ENCODE data around the gene SLC27A3. TPM values are rescaled to one million over a fixed set of nuclear protein-coding genes. Genes with fewer than 3 reads are reported as not detected.

The SLC27A3 gene
- total RNA-seq, 1 experiment from 2014 or later: 14.4 TPM

GRCh38 chr1:153786038-153786790, 11.0 kb downstream of the SLC27A3 start:
- POLR2A ChIA-PET (ENCODE audit: unreplicated experiment): interaction anchor here (0.6 kb wide), 1 partner anchor 10 kb away, joined by 3 read pairs; no protein-coding TSS in a partner anchor
- no peak for DNase-seq
- H3K27me3 ChIP-seq (ENCODE audit: insufficient read depth, low read depth): no peaks in the 10 kb centered on the region
- H3K79me2 ChIP-seq (ENCODE audit: low read depth): no peaks in the 10 kb centered on the region
- H3K36me3 ChIP-seq (ENCODE audit: low read depth): no peaks in the 10 kb centered on the region
- no peak overlapping the region for H3K4me3 ChIP-seq
- no peak overlapping the region for H3K27ac ChIP-seq
- H3F3A ChIP-seq (ENCODE audit: insufficient read depth, low read depth): peaks cover 23% of the 10 kb centered on the region; the same call in 1 of the 2 replicates
- intact Hi-C loops (cut with micrococcal nuclease; ENCODE audit: unreplicated experiment): loop anchor here (10.0 kb wide), 1 partner anchor 271 kb away; no protein-coding TSS in a partner anchor
- H2AFZ ChIP-seq: no peak overlapping the region
- no peaks in the 10 kb centered on the region for H3K9me3 ChIP-seq (ENCODE audit: insufficient read depth, low read depth)
- no TSS peak for BruUV-seq (replicated peaks)
- no peak overlapping the region for H3K4me2 ChIP-seq
- H4K20me1 ChIP-seq (ENCODE audit: insufficient read depth): no peaks in the 10 kb centered on the region
- TF ChIP-seq, protein P1, sequence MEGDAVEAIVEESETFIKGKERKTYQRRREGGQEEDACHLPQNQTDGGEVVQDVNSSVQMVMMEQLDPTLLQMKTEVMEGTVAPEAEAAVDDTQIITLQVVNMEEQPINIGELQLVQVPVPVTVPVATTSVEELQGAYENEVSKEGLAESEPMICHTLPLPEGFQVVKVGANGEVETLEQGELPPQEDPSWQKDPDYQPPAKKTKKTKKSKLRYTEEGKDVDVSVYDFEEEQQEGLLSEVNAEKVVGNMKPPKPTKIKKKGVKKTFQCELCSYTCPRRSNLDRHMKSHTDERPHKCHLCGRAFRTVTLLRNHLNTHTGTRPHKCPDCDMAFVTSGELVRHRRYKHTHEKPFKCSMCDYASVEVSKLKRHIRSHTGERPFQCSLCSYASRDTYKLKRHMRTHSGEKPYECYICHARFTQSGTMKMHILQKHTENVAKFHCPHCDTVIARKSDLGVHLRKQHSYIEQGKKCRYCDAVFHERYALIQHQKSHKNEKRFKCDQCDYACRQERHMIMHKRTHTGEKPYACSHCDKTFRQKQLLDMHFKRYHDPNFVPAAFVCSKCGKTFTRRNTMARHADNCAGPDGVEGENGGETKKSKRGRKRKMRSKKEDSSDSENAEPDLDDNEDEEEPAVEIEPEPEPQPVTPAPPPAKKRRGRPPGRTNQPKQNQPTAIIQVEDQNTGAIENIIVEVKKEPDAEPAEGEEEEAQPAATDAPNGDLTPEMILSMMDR (conservative IDR thresholded peaks at IDR 0.05): no peak
- TF ChIP-seq EZH2 (IDR thresholded peaks at IDR 0.05; ENCODE audit: low read depth): no peak
- CTCF ChIA-PET: no interaction called here
- no peaks in the 10 kb centered on the region for H3K9me2 ChIP-seq (ENCODE audit: insufficient read depth)
- peaks cover 12% of the 10 kb centered on the region for H3K4me1 ChIP-seq (replicated peaks; ENCODE audit: insufficient read depth)

DNA sequence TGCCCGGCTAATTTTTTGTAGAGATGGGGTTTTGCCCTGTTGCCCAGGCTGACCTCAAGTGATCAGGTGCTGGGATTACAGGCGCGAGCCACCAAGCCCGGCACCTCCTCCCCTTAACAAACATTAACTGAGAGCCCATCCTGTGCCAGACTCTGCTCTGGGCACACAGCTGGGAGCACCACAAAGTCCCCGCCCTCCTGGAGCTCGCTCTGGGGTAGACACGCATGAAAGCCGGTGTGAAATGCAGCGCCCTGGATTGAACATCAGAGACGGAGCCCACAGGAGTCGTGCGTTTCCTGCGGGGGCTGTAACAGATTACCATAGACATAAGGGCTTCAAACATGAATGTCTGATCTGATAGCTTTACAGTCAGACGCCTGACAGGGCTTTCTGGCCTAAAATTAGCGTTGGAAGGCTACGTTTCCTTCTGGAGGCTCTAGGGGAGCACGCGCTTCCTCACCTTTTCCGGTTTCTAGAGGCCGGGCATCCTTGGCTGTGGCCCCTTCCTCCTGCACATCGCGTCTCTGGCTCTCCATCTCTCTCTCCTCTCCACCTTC, 14.3 kb downstream of the SLC27A3 start:
- H2AFZ ChIP-seq: no peak overlapping the region
- H4K20me1 ChIP-seq (ENCODE audit: insufficient read depth): no peaks in the 10 kb centered on the region
- no peaks in the 10 kb centered on the region for H3K79me2 ChIP-seq (ENCODE audit: low read depth)
- H3K27me3 ChIP-seq (ENCODE audit: insufficient read depth, low read depth): no peaks in the 10 kb centered on the region
- no peaks in the 10 kb centered on the region for H3K36me3 ChIP-seq (ENCODE audit: low read depth)
- H3K9me2 ChIP-seq (ENCODE audit: insufficient read depth): no peaks in the 10 kb centered on the region
- ChIA-PET POLR2A (ENCODE audit: unreplicated experiment) (no interaction called here), CTCF (no interaction called here)
- intact Hi-C loops (cut with micrococcal nuclease; ENCODE audit: unreplicated experiment): loop anchor here (10.0 kb wide), 1 partner anchor 275 kb away; no protein-coding TSS in a partner anchor
- TF ChIP-seq EZH2 (IDR thresholded peaks at IDR 0.05; ENCODE audit: low read depth): no peak
- TF ChIP-seq, protein P1 (conservative IDR thresholded peaks at IDR 0.05): no peak
- H3K4me1 ChIP-seq (replicated peaks; ENCODE audit: insufficient read depth): peaks cover 15% of the 10 kb centered on the region
- H3F3A ChIP-seq (ENCODE audit: insufficient read depth, low read depth): peaks cover 17% of the 10 kb centered on the region; the same call in 1 of the 2 replicates
- no peaks in the 10 kb centered on the region for H3K9me3 ChIP-seq (ENCODE audit: insufficient read depth, low read depth)
- DNase-seq: no peak
- H3K4me2 ChIP-seq: no peak overlapping the region
- no peak overlapping the region for H3K27ac ChIP-seq
- no peak overlapping the region for H3K4me3 ChIP-seq
- no TSS peak for BruUV-seq (replicated peaks)

DNA sequence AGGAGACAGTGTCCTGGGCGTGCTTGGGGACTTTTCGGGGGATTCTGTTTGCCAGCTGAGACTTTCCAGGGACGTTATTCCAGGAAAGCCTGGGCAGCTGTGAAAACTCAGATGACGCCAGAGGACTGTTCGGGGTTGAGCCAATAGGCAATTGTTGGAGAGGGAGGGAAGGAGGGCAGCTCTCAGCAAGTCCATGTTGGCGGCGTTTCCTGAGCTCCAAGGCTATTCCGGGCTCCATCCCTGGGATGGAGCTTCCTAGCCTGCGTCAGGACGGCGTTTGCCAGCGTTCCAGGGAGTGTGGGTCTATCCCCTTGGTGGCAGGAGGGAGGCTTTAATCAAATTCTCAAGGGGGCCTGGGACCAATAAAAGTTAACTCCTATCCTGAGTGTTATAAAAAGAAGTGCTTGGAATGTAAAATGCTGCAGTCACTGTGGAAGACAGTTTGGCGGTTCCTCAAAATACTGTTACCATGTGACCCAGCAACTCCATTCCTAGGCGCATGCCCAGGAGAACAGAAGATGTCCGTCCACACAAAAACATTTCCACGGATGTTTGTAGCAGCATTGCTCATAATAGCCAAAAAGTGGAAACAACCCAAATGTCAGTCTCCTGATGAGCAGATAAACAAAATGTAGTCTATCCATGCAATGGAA, 15.2 kb downstream of the SLC27A3 start:
- peak overlapping the region; percentile 39 for H3K4me2 ChIP-seq
- BruUV-seq (replicated peaks): no TSS peak
- TF ChIP-seq, protein P1 (conservative IDR thresholded peaks at IDR 0.05): no peak
- TF ChIP-seq EZH2 (IDR thresholded peaks at IDR 0.05; ENCODE audit: low read depth): no peak
- H3K79me2 ChIP-seq (ENCODE audit: low read depth): no peaks in the 10 kb centered on the region
- H3K4me1 ChIP-seq (replicated peaks; ENCODE audit: insufficient read depth): peaks cover 15% of the 10 kb centered on the region
- H3K9me2 ChIP-seq (ENCODE audit: insufficient read depth): no peaks in the 10 kb centered on the region
- no peaks in the 10 kb centered on the region for H3K9me3 ChIP-seq (ENCODE audit: insufficient read depth, low read depth)
- DNase-seq: no peak
- H4K20me1 ChIP-seq (ENCODE audit: insufficient read depth): no peaks in the 10 kb centered on the region
- intact Hi-C loops (cut with micrococcal nuclease; ENCODE audit: unreplicated experiment): no loop called here
- POLR2A ChIA-PET (ENCODE audit: unreplicated experiment): no interaction called here
- no peaks in the 10 kb centered on the region for H3K36me3 ChIP-seq (ENCODE audit: low read depth)
- H2AFZ ChIP-seq: peak overlapping the region; percentile 73
- CTCF ChIA-PET: interaction anchor here (0.6 kb wide), 1 partner anchor 93 kb away, joined by 4 read pairs; no protein-coding TSS in a partner anchor
- H3K4me3 ChIP-seq: no peak overlapping the region
- H3K27me3 ChIP-seq (ENCODE audit: insufficient read depth, low read depth): no peaks in the 10 kb centered on the region
- H3K27ac ChIP-seq: no peak overlapping the region
- peaks cover 12% of the 10 kb centered on the region; the same call in 1 of the 2 replicates for H3F3A ChIP-seq (ENCODE audit: insufficient read depth, low read depth)
